Body of pancreas (tissue), 4 donors: ENCODE results near the gene MAPK10. TPM values are rescaled to one million over a fixed set of nuclear protein-coding genes. Genes with fewer than 3 reads are reported as not detected.

Experiments used
- ATAC-seq: fragments of 150-250 bp; one replicate; pipeline ENCODE4 v1.9.1; 2016
- DNase-seq, 4 donors: peaks; one replicate each; pipeline ENCODE4 v3.0.0-alpha.2; 2019
- H3K27ac ChIP-seq, 4 donors: fragments of 200-600 bp; sonication (generic); 1 replicate in 3 of 4; 2 replicates in 1 of 4; pipeline versions ENCODE4 v1.5.1 to v1.6.1; 2016 to 2019; ENCODE audit warnings: mild to moderate bottlenecking in 1 of 4, mixed read lengths in 1 of 4, moderate library complexity in 1 of 4
- H3K27me3 ChIP-seq, 2 donors: fragments of 200-600 bp; sonication (generic); one replicate each; pipeline ENCODE4 v1.6.0; 2016; ENCODE audit warnings: mild to moderate bottlenecking in 1 of 2
- H3K36me3 ChIP-seq, 2 donors: fragments of 200-600 bp; sonication (generic); replicated peaks in 1 of 2; 2 replicates each; pipeline ENCODE4 v1.5.1; 2016; ENCODE audit warnings: low read depth in 2 of 2; ENCODE audit not compliant: insufficient read depth in 1 of 2
- H3K4me1 ChIP-seq: fragments of 200-600 bp; sonication (generic); one replicate; pipeline ENCODE4 v1.6.0; 2016
- H3K4me3 ChIP-seq, 2 donors: fragments of 200-600 bp; sonication (generic); 1 replicate in 1 of 2; 2 replicates in 1 of 2; pipeline ENCODE4 v1.5.1; 2016 to 2019
- H3K9me3 ChIP-seq, 3 donors: fragments of 200-600 bp; sonication (generic); 1 replicate in 2 of 3; 2 replicates in 1 of 3; pipeline ENCODE4 v1.5.1; 2016
- POLR2A ChIP-seq, 3 donors: fragments of 450-650 bp; IDR thresholded peaks; one replicate each; pipeline ENCODE4 v1.6.1; 2016; ENCODE audit warnings: antibody characterized with exemption in 3 of 3, mild to moderate bottlenecking in 2 of 3
- WGBS, 2 donors: methylation state at CpG; one replicate each; pipeline ENCODE4 v1.1.5; 2017; 5-methylcytosine and 5-hydroxymethylcytosine counted together
- intact Hi-C: fragments of 100-400 bp; cut with DNase I; formaldehyde crosslinking; loops from one replicate; pipeline ENCODE4 v1.15.1; 2023
- total RNA-seq, 2 donors: library from RNA; depleted of rRNA; stranded (reverse); fragments of >200 nt; gene quantifications; one replicate each; pipeline ENCODE4 v1.1.0, GENCODE V29; 2016
- TF ChIP-seq, protein P1 (sequence below), 7 experiments: fragments of 450-650 bp in 4 of 7; fragments of 200-600 bp in 3 of 7; sonication (generic) in 3 of 7; IDR thresholded peaks; one replicate each; pipeline ENCODE4 v1.5.1; 2016 to 2019; ENCODE audit warnings: antibody characterized with exemption in 7 of 7

The MAPK10 gene
- total RNA-seq, 2 donors from 2014 or later, result 9.9 to 24.1 TPM

DNA sequence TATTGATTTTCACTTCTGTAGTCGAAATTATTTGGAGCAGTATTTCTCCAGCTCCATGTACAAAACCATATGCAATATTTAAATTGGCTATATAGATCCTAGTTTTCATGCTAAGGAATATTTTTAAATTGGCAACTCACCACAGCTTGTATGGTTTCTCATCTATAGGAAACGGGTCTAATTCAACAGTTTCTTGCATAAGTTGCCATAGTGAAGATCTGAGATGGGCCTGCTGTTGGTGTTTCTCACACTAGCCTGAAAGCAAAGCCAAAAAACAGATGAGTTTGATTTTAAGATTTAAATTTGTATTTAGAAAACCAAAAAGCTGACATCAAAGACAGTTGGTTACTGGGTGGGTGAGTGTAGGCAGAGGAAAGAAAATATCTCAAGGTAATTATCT, 5.5 kb downstream of the MAPK10 start:
- Histone ChIP-seq H3K27ac (no peak overlapping the region), H3K9me3 (no peaks in the 10 kb centered on the region), H3K27me3 (no peaks in the 10 kb centered on the region), H3K4me1 (no peaks in the 10 kb centered on the region), H3K4me3 (no peak overlapping the region), H3K36me3 (no peaks in the 10 kb centered on the region)
- no peak for TF ChIP-seq POLR2A (IDR thresholded peaks at IDR 0.05)
- TF ChIP-seq, protein P1, sequence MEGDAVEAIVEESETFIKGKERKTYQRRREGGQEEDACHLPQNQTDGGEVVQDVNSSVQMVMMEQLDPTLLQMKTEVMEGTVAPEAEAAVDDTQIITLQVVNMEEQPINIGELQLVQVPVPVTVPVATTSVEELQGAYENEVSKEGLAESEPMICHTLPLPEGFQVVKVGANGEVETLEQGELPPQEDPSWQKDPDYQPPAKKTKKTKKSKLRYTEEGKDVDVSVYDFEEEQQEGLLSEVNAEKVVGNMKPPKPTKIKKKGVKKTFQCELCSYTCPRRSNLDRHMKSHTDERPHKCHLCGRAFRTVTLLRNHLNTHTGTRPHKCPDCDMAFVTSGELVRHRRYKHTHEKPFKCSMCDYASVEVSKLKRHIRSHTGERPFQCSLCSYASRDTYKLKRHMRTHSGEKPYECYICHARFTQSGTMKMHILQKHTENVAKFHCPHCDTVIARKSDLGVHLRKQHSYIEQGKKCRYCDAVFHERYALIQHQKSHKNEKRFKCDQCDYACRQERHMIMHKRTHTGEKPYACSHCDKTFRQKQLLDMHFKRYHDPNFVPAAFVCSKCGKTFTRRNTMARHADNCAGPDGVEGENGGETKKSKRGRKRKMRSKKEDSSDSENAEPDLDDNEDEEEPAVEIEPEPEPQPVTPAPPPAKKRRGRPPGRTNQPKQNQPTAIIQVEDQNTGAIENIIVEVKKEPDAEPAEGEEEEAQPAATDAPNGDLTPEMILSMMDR (IDR thresholded peaks at IDR 0.05), result no peak
- ATAC-seq (no peak), DNase-seq (no peak)
- 64 to 67% methylated on average over 2 of the region's 2 CpGs for WGBS, 2 donors
- intact Hi-C loops, result no loop called here

DNA sequence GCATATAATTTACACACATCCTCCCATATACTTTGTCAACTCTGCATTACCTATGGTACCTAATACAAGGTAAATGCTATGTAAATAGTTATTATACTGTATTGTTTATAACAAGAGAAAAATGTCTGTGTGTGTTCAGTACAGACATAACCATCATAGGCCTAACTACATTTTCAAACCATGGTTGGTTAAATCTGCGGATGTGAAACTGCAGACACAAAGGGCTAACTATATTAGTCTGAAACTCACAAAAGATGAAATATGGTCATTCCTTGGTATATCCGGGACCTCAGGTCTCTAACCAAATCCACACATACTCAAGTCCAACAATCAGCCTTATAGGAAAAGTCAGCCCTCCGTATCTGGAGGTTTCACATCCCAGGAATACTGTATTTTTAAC, 13.5 kb downstream of the MAPK10 start:
- Histone ChIP-seq H3K4me3 (no peak overlapping the region), H3K36me3 (no peaks in the 10 kb centered on the region), H3K9me3 (no peaks in the 10 kb centered on the region), H3K27ac (no peak overlapping the region), H3K27me3 (no peaks in the 10 kb centered on the region), H3K4me1 (no peaks in the 10 kb centered on the region)
- DNase-seq, result no peak
- TF ChIP-seq POLR2A (IDR thresholded peaks at IDR 0.05), result no peak
- TF ChIP-seq, protein P1 (IDR thresholded peaks at IDR 0.05), result no peak
- ATAC-seq, result no peak
- intact Hi-C loops, result no loop called here
- WGBS, 2 donors, result 88 to 94% methylated on average over 3 of the region's 3 CpGs

DNA sequence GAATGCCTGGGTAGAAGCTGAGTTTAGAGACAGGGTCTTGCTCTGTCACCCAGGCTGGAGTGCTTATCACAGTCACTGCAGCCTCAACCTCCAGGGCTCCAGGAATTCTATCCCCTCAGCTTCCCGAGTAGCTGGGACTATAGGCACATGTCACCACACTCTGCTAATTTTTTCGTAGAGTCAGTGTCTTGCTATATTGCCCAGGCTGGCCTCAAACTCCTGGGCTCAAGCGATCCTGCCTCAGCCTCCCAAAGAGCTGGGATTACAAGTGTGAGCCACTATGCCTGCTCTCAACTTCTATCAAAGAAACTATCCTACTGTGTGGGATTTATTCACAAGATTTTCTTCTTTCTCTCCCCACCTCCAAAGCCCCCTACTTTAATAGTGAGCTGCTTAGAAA, 15.7 kb downstream of the MAPK10 start:
- Histone ChIP-seq H3K4me1 (no peaks in the 10 kb centered on the region), H3K4me3 (no peak overlapping the region), H3K36me3 (no peaks in the 10 kb centered on the region), H3K27ac (no peak overlapping the region), H3K9me3 (no peaks in the 10 kb centered on the region), H3K27me3 (no peaks in the 10 kb centered on the region)
- TF ChIP-seq, protein P1 (IDR thresholded peaks at IDR 0.05), result no peak
- no peak for TF ChIP-seq POLR2A (IDR thresholded peaks at IDR 0.05)
- 74 to 84% methylated on average over 3 of the region's 3 CpGs for WGBS, 2 donors
- ATAC-seq (no peak), DNase-seq (no peak)
- intact Hi-C loops, result no loop called here

DNA sequence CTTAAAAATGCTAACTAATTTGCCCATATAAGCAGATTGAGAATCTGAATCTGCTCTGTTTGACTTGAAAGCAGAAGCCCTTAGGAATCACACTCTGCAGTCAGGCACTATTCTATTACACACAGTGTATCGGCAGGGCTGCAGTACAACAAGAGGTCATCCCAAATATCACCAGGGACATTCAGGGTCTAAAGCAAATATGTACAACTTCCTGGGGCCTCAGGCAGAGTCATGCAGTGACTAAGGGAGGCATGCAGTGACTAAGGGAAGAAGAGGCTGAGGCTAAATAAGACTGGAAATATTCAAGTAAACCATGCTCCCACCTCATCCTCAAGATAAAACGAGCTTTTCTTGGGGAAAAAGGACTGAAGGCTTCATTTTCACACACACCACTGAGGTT, 20.9 kb downstream of the MAPK10 start:
- intact Hi-C loops, result no loop called here
- H3K36me3 ChIP-seq, result no peaks in the 10 kb centered on the region
- TF ChIP-seq, protein P1 (IDR thresholded peaks at IDR 0.05), result no peak
- no peak for TF ChIP-seq POLR2A (IDR thresholded peaks at IDR 0.05)
- no peak for ATAC-seq
- H3K27me3 ChIP-seq, result no peaks in the 10 kb centered on the region
- no peak overlapping the region for H3K27ac ChIP-seq
- DNase-seq, result peak in 1 of 4 donors; percentile 24
- WGBS, 2 donors, result 72 to 74% methylated on average over 2 of the region's 2 CpGs
- H3K9me3 ChIP-seq, result no peaks in the 10 kb centered on the region
- no peak overlapping the region for H3K4me3 ChIP-seq
- no peaks in the 10 kb centered on the region for H3K4me1 ChIP-seq

DNA sequence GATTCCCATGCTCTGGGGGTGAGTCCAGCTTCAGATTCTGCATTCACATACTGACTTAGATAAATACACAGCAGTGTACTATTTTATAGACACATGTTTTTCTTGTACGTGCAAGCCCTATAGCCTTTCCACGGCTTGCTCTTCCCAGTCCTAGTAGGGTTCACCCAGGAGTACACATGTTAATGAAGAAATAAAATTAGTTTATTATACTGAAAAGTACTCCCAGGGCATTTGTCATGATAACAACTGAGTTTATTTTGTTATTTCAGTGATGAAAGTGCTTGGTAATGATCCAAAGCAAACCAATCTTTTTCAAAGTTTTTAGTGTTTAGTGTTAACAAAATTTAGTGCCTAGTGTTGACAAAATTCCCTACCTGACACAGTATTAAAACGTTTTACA, 21.3 kb downstream of the MAPK10 start:
- no peaks in the 10 kb centered on the region for H3K9me3 ChIP-seq
- no peaks in the 10 kb centered on the region for H3K4me1 ChIP-seq
- WGBS, 2 donors, result 33 to 42% methylated on average over 3 of the region's 3 CpGs
- H3K36me3 ChIP-seq, result no peaks in the 10 kb centered on the region
- no peak overlapping the region for H3K27ac ChIP-seq
- no peak overlapping the region for H3K4me3 ChIP-seq
- TF ChIP-seq, protein P1 (IDR thresholded peaks at IDR 0.05), result no peak
- TF ChIP-seq POLR2A (IDR thresholded peaks at IDR 0.05), result no peak
- DNase-seq, result no peak
- no peaks in the 10 kb centered on the region for H3K27me3 ChIP-seq
- no peak for ATAC-seq
- intact Hi-C loops, result no loop called here
